LoVo (cell line): ENCODE measurements around the gene FAM50B.

Experiments
- DNase-seq: peaks from one replicate; pipeline ENCODE4 v3.0.0-alpha.2; 2016; ENCODE audit warnings: low spot score

Gene FAM50B

DNA sequence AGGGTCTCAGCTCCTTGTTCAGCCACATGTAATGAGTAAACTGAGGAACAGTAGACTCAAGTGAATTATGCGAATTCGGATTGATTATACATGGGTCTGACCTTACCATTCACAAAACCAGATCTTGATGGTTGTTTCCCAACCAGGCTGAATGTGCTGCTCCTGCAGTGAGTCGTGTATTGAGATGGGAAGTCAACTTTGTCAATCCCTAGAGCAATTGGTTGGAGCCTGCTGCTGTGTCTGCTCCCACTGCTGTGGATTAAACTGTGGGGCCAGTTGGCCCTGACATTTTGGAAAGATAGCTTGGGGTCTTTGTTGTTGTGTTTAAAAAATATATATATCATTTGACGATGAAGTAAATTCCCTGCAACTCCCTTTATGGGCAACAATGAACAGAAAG lies 23.9 kb downstream of the FAM50B start:
- no peak for DNase-seq

DNA sequence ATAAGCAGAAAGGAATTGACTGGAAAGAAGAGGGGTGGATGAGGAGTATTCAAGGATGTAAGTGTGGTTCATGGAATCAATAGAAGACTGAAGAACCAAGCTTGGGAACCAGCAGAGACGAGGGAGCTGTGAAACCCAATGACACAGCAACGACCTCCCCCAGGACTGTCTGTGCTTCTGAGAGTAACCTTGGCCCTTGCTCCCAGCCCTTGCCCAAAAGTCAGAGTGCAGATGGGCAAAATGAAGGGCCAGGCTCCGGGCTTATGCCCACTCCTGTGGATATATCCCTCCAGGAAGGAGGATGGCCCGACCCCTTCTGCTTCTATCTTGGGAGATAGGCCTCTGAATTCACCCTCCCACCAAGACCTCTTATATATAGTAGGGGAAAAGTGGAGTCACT lies 24.9 kb downstream of the FAM50B start:
- DNase-seq: no peak

DNA sequence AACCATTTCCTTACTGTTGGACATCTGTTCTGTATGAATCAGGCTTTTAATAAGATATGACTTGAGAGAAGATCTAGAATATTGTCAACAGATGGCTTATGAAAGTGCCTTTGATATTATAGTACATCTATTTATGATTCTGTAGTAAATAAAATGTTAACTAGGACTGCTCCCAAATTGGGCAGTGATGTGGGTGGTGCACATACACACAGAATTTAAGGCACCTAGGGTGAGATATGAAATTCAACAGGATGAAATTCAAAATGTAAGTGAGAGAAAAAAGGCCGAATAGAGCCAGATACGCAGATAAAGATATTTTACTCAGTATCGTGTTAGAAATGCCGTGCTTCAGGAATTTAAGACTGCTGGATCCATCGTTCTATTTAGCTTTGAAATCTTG lies 26.3 kb downstream of the FAM50B start:
- DNase-seq: no peak

DNA sequence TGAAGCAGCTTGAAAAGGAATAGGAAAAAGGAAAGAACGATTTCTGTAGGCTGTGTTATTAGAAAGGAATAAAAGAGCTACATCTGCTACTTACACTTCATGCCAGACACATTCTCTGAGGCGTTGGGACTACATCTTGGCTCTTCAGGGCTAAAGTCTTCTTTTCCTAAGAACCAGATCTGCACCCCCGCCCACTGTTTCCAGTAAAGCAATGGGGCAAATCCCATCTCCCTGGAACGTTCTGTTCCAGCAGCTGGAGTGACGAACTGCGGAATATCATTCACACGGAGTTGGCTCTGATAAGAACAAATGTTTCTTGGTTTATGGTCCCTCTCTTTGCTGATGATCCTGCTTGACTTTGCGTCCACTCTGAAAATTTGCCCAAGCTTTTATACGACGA lies 26.9 kb downstream of the FAM50B start:
- no peak for DNase-seq

DNA sequence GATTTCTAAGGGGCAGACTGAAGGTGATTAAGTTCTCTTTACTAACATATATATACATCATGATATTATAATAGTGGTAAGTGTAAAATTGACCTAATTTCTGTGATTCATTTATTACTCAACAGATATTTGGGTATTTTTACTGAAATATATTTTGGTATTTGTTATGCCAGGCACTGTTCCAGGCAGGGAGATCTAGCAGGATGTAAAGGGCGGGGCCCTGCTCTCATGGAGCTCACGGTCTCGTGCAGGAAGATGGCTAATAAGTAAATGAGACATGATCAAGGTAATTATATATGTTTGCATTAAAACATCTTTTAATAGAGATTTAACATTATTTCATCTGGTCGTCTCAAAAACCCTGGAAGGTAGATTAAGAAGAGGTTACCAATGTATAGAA lies 27.7 kb downstream of the FAM50B start:
- no peak for DNase-seq

DNA sequence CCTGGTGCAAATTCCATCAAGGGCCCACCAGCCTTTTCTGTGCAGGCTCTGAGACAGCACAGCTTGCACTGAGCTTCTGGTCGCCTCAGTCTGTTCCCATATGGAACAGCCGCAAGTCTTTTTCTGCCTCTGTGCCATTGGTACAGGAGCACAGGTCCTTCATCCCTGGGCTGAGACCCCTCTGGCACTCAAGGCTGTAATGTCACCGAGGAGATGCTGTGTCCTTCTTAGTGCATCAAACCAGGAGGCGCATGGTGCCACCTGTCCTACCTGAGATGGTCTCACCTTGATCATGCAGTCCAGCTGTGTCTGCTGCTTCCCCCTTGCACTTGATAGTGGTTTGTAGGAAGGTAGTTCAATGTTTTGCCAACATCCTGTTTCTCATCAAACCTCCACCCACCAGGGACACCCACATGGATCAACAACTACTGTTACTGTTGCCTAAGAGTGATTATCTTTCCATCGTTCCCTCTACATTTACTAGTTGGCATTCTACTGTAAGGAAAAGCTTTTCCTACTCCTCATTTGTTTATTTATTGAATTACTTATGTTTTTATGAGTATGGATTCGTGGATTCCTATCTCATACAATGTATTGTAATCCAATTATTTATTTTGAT lies 29.0 kb downstream of the FAM50B start:
- no peak for DNase-seq

DNA sequence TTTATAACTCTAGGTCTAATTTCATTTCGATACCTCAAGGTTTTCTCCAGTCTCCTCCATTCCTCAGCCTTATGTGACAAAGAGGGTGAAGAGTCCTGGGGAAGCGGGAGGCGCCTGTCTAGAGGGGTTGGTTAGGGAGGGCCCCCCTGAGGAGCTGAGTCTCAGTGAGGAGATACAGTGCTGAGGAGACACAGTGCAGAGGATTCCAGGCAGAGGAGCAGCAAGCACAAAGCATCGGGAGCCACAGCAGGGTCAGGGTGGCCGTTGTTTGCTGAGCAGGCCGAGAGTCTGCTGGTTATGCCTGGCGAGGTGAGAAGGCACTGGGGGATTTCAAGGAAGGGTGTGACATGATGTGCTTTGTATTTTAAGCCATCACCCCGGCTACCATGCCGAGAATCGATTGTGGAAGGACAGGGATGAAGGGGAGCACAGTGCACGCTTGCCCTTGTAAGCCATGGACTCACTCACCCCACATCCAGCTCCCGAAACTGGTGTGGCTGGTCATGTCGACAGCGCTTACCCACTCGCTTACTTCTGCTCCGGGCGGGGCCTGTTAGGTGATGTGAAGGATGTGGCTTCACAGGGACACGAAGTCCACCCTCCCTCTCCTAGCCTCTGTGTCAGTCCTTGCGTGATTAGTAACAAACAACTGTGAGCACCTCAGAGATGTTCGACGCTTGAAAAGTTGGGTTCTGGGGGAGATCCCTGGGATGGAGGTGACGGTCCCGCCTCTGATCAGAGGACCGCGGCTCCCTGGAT lies 30.2 kb downstream of the FAM50B start:
- no peak for DNase-seq

DNA sequence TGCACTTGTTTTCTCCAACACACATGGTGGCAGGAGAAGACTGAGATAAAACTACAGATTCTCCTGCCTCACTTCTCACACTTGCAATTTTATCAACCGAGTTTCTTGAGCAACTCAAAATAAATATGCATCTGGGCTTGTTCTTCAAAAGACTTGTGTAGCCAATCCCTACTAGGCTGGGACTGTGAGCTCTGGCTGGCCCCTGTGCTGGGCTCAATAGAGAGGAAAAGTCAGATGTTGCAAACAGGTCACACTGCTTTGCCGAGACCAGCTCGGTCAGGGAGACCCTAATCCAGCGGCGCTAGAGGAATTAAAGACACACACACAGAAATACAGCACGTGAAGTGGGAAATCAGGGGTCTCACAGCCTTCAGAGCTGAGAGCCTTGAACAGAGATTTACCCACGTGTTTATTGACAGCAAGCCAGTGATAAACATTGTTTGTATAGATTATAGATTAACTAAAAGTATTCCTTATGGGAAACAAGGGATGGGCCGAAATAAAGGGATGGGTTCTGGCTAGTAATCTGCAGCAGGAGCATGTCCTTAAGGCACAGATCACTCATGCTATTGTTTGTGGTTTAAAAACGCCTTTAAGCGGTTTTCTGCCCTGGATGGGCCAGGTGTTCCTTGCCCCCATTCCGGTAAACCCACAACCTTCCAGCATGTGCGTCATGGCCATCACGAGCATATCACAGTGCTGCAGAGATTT lies 32.7 kb downstream of the FAM50B start:
- DNase-seq: no peak

DNA sequence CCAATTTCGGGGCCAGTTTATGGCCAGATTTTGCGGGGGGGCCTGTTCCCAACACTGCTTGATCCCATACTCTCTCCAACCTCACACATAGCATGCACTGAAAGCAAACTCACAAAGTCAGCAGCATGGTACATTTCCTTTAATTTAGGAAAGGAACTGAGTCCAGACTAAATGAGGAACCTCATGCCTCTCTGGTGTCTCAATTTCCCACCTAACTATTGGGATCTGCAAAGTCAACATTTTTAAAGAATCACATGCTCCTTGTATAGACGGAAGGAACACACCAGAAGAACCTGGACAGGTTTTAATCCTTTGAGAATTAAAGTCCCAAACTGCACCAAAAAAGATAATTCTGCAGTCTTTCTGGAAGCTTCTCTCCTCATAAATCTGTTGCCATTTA lies 33.3 kb downstream of the FAM50B start:
- no peak for DNase-seq

DNA sequence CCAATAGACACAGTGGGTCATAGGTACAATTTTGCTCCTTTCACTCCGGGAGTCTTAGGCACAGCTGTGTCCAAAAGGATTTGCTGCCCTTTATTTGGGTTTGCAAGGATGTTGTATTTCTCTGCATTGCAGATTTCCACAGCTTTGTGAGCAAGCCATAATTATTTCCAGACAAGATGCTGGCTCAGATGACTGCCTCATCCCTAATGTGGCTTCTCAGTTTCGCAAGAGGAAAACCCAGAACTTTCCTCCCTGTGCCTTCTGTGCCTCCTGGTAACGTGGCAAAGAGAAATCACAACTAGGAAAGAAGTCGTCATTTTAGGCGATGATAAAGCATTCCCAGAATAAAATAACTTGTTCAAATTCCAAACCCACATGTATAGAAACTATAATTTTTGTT lies 33.7 kb downstream of the FAM50B start:
- no peak for DNase-seq

DNA sequence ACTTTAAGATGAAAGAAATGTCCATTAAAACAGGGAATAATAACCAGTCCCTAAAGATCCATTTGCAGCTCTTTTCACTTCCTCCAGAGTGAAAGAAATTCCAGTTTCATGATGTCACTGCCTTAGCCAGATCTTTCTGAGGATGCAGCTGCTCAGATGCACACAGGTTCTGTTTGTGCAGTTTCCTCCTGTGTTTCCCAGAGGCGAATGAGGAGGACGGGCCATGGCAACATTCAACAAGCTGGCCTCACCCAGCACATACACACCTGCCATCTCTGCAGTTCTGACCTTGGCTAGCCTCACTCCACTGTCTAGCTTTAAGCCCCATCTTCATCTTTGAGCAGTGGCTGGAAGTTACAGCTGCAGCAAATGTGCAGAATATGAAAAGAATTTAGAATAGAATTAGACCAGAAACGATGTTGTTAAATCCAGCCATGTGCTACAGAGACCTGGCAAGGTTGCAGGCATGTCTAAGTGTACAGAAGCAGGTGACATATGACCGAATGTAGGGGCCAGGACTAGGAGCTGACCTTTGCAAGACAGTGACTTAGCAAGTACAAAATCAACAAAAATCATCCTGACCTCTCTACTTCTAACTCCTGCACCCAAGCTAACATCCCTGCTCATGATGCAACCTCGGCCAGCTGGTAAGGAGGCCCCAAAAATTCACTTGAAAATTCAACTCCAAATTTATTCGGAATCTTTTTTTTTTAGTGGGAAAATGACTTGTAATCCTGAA lies 35.0 kb downstream of the FAM50B start:
- no peak for DNase-seq

DNA sequence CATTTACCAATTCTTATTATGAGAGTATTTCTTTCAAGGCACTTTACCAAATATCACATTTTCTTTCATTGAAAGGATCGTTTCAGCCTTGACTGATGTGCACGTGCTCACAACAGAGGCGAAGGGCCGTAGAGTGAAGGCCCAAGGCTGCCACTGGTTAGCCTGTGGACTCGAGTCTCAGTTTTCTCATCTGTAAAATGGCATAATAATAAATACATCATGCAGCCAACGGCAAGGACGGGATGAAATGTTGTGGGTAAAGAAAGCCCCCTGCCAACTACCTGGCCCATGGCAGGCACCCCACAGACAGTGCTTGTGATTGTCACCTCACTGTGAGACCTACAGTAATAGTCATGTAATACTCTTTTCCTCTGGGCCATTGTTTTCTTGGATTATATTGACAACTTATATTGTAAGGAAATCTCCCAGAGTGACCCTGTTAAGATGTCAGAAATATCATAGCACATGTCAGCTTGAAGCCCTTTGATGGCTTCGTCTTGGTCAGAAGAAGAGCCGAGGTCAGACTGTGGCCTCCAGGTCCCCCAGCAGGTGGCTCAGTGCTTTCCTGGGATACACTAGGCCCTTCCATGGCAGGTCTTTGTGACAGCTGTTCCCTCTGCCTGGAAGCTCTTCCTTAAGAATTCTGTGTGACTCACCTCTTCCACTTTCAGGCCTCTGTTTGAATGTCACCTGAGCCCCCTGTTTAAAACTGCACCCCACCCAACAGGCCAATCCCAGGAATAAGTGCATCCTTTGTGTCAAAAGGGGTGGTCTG lies 36.3 kb downstream of the FAM50B start:
- DNase-seq: peak; percentile 71

DNA sequence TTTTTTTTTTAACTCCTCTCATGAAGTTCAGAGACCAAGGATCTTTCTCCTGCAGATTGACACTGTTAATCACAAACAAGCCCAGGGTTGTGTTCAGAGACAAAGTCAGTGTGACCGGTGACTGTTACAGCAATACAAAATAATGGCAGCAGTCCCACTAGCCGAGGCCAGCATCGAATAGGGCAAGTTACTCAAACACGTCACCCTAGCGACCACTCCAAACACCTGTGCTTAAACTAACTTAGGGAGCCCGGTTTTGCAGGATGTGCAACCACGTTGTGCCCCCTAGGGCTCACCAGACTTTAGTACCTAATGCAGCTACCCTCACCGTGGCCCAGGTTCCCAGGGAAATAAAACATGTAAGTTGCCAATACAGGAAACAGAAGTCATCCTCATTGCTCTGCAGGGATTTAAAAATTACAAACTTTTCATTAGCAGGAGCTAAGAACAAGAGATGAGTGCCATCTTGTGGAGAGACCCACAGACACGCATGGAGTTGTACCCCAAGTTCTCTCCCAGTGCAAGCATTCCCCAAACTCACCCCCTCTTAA lies 38.1 kb downstream of the FAM50B start:
- no peak for DNase-seq

DNA sequence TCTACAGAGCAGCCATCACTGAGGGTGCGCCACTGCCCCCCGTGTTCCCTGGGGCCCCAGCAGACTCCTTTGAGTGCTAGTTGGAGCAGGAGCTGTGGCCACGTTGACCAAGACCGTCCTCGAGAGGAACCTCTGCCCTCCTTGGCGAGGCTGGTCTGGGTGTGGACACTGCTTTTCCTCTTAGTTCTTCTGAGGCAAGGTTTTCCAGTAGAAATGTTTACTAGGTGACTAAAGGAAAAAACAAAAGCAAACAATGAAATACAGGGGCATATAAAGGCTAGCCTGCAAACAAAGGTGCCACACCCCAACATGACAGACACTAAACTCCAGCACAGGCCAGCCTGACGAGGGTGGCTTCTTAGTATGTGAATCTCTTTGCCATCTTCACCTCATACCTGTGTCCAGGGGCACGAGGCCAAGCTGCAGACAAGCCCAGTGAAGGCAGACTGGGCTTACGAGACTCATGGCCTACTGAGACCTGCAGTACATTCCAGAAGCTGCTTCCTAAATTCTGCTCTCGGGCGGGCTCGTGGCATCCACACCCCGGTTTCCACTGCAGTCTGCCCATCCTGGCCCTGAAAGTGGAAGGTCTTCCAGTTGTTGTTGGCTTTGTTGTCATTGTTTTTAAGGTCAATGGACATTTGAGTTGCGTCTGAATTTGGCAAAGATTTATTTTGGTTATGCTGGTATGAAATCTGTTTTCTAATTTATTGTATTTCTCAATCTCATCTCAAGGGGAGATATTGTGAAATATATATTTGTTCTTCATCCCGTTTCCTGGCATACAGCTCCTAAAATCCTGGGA lies 39.2 kb downstream of the FAM50B start:
- DNase-seq: peak; percentile 76

DNA sequence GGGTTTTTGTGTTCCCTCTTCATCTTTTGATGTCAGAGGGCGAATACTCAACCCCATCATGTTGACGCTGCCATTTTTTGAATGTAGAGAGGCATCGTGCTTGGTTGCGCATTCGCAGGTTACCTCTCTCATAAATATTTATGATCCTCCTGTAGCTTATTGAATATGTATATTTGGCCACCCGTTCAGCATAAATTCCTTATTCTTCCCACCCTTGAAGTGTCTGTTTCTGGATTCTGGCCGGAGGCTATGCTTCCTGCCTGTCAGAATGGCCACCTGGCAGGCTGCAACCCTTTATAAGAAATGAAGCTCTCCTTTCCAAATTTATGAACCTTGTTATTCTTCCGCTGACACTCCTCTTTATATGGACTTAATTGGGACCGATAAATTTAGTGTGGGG lies 40.9 kb downstream of the FAM50B start:
- DNase-seq: no peak

DNA sequence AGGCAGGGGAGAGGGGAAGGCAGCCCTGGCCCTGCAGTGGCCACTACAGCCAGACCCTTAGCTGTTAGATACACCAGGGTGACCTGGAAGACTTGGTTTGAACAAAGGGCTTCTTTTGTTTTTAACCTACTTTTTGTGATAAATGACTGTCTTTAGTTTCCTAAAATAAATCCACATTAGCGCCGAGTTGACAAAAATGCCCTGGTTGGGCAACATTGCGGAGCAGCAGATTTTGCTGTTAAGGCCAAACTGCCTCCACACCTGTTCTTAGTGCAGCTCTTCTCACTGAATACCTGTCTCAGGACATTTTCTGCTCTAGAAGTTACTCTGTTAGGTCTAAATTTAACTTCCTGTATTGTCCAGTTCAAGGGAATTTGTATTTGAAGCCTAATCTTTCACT lies 42.7 kb downstream of the FAM50B start:
- DNase-seq: no peak

DNA sequence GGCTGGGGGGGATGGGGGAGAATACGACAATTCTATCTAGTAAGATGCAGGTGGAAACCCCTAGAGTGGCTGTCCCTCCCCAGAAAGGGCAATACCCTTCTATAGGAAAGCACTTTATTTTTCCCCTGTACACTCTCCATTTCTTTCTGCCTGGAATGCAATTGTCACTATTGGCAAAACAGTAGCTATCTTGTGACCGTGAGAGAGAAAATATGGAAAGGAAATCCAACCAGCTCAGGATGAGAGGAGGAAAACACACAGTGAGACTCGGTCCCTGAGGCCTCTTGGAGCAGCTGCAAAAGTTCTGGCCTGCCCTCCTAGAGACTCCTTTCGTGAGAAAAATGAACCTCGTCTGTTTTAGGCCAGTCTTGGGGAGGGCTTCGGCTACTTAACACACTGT lies 43.4 kb downstream of the FAM50B start:
- DNase-seq: no peak

DNA sequence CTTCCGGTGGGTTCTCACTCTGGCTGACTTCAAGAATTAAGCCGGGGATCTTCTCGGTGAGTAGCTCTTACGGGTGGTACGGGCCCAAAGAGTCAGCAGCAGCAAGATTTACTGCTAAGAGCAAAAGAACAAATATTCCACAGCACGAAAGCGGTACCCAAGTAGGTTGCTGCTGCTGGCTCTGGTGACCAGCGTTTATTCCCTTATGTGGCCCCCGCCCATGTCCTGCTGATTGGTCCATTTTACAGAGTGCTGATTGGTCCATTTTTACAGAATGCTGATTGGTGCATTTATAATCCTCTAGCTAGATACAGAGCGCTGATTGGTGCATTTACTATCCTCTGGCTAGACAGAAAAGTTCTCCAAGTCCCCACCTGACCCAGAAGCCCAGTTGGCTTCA lies 44.3 kb downstream of the FAM50B start:
- no peak for DNase-seq

DNA sequence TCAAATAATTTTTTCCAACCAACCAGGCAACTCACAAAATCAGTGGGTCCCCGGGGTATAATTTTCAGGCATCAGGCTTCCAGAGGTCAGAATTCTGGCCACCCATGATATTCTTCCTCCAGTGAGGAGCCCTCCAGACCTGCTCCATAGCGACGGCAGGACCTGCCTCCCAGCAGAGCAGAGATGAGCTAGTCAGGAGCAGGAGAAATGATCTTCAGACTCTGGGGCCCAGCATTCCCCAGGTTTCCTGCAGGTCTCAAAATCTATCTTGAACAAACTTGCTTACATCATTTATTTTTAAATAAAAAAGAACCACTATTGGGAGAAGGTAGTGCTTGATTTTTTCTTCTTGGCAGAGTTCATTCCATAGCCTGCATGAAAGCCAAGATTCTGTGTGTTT lies 44.7 kb downstream of the FAM50B start:
- no peak for DNase-seq

DNA sequence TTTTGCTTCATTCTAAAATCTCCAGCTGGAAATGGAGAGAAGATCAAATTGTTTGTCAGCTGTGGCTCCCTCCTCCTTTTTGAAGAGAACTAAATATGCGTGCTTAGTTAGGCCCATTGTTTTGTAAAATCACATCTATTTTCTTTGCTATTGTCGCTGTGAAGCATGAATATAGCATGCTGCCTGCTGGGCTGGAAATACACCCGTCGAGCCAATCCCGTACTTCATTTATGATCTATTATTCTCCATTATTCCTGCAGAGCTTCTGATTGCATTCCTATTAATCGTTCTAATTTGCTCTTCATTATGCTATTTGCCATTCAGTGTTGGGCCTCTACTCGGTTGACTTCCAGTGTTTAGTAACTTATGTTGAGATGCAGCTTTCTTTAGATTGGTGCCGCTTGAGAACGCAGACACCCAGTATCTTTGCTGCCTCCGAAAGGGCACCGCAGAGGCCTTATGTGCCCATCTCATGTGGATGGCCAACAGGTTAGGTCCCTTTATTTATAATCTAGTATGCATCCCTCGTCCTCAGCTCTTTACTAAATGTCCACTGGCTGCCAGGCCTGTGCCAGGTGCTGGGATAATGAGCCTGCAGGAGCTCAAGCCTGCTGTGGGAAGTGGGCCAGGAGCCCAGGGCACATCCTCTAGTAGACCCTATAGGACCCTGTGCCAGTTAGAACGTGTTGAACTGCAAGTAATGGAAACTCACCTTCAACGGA lies 45.6 kb downstream of the FAM50B start:
- no peak for DNase-seq
